Activated T-helper 1 cell treated with anti-CD3 and anti-CD28 coated beads, Interleukin-2, amount 50 U/mL, for 16 hours (primary cell): Measurements from ENCODE around the gene UBR7.
A peak's percentile ranks its signal among the peaks of the same experiment; 100 is the strongest.
"Not testable (repeated sequence)": the region's sequence is repeated elsewhere in the genome, so short reads cannot be mapped to it uniquely, and the experiment has no call there.

Experiments used
- DNase-seq, 2 donors: peaks; one replicate each; pipeline ENCODE4 v3.0.0-alpha.2; 2020; ENCODE audit warnings: low read depth in 1 of 2, low spot score in 1 of 2

UBR7 gene

GRCh38 chr14:93206793-93207467 lies at the start of gene UBR7, which contains the start of gene GON7:
TSS of gene UBR7 (plus strand) at chr14:93207256. CDS start at chr14:93207292, 36 bp downstream.
TSS of gene GON7 (minus strand) at chr14:93207065. CDS start at chr14:93207037, 28 bp downstream.
- peak; percentile 72 to 83 for DNase-seq

- not testable (repeated sequence) for DNase-seq
Observed at GRCh38 chr14:93158349-93158748, 48.7 kb upstream of the UBR7 start.

- DNase-seq: not testable (repeated sequence)
Observed at GRCh38 chr14:93159625-93160352, 47.3 kb upstream of the UBR7 start.

GRCh38 chr14:93160353-93160801 lies 46.7 kb upstream of the UBR7 start:
- DNase-seq: no peak

GRCh38 chr14:93161411-93161940 lies 45.6 kb upstream of the UBR7 start:
- DNase-seq: no peak

GRCh38 chr14:93163564-93163963 lies 43.5 kb upstream of the UBR7 start:
- DNase-seq: no peak

- DNase-seq: not testable (repeated sequence)
Observed at GRCh38 chr14:93165271-93166265, 41.5 kb upstream of the UBR7 start.

- not testable (repeated sequence) for DNase-seq
Observed at GRCh38 chr14:93168610-93169009, 38.4 kb upstream of the UBR7 start.

GRCh38 chr14:93169619-93170018 lies 37.4 kb upstream of the UBR7 start:
- not testable (repeated sequence) for DNase-seq

GRCh38 chr14:93170141-93170540 lies 36.9 kb upstream of the UBR7 start:
- DNase-seq: not testable (repeated sequence)

- DNase-seq: no peak
Observed at GRCh38 chr14:93171376-93171775, 35.7 kb upstream of the UBR7 start.

GRCh38 chr14:93173943-93174395 lies 33.1 kb upstream of the UBR7 start:
- no peak for DNase-seq

- not testable (repeated sequence) for DNase-seq
Observed at GRCh38 chr14:93174731-93175130, 32.3 kb upstream of the UBR7 start.

GRCh38 chr14:93175492-93175891 lies 31.6 kb upstream of the UBR7 start:
- no peak for DNase-seq

GRCh38 chr14:93183596-93184317 lies 23.3 kb upstream of the UBR7 start:
- DNase-seq: no peak

- DNase-seq: peak; percentile 84 to 86
Observed at GRCh38 chr14:93184391-93185348, 22.4 kb upstream of the UBR7 start, which contains the start of the genes LYSET and MOAP1. TSS of gene LYSET (plus strand) at chr14:93185317. CDS start at chr14:93185406, 89 bp downstream. TSS of gene MOAP1 (minus strand) at chr14:93184897. CDS start at chr14:93184242, 655 bp downstream.

- DNase-seq: no peak
Observed at GRCh38 chr14:93185349-93185720, 21.7 kb upstream of the UBR7 start.

- DNase-seq: no peak
Observed at GRCh38 chr14:93186466-93186865, 20.6 kb upstream of the UBR7 start.

GRCh38 chr14:93186956-93187355 lies 20.1 kb upstream of the UBR7 start:
- DNase-seq: no peak
